ENCODE measurements around the gene CBX3. TPM values are rescaled to one million over a fixed set of nuclear protein-coding genes. Genes with fewer than 3 reads are reported as not detected.
A peak's percentile ranks its signal among the peaks of the same experiment; 100 is the strongest.

The CBX3 gene
- total RNA-seq, 4 donors from 2014 or later: 61.1 to 92.1 (median 83.3) TPM

- Histone ChIP-seq H3K9me3 (no peaks in the 10 kb centered on the region), H3K27ac (peak overlapping the region in 1 of 4 donors; percentile 15), H3K4me3 (no peak overlapping the region), H3K27me3 (no peaks in the 10 kb centered on the region), H3K4me1 (peaks cover 0 to 50% (median 0%) of the 10 kb centered on the region in 3 donors), H3K36me3 (peaks cover 22 to 53% of the 10 kb centered on the region in 2 donors)
- ATAC-seq: no peak
- WGBS, 2 donors (ENCODE audit: low coverage in 1 of 2): 68 to 75% methylated on average over 5 of the region's 5 CpGs
- TF ChIP-seq POLR2A (IDR thresholded peaks at IDR 0.05) (no peak), POLR2AphosphoS5 (IDR thresholded peaks at IDR 0.05) (peak; percentile 16), EP300 (IDR thresholded peaks at IDR 0.05) (no peak)
- TF ChIP-seq, protein P1, sequence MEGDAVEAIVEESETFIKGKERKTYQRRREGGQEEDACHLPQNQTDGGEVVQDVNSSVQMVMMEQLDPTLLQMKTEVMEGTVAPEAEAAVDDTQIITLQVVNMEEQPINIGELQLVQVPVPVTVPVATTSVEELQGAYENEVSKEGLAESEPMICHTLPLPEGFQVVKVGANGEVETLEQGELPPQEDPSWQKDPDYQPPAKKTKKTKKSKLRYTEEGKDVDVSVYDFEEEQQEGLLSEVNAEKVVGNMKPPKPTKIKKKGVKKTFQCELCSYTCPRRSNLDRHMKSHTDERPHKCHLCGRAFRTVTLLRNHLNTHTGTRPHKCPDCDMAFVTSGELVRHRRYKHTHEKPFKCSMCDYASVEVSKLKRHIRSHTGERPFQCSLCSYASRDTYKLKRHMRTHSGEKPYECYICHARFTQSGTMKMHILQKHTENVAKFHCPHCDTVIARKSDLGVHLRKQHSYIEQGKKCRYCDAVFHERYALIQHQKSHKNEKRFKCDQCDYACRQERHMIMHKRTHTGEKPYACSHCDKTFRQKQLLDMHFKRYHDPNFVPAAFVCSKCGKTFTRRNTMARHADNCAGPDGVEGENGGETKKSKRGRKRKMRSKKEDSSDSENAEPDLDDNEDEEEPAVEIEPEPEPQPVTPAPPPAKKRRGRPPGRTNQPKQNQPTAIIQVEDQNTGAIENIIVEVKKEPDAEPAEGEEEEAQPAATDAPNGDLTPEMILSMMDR (IDR thresholded peaks at IDR 0.05): no peak
Observed at GRCh38 chr7:26186364-26187311, 14.9 kb upstream of the CBX3 start.

DNA sequence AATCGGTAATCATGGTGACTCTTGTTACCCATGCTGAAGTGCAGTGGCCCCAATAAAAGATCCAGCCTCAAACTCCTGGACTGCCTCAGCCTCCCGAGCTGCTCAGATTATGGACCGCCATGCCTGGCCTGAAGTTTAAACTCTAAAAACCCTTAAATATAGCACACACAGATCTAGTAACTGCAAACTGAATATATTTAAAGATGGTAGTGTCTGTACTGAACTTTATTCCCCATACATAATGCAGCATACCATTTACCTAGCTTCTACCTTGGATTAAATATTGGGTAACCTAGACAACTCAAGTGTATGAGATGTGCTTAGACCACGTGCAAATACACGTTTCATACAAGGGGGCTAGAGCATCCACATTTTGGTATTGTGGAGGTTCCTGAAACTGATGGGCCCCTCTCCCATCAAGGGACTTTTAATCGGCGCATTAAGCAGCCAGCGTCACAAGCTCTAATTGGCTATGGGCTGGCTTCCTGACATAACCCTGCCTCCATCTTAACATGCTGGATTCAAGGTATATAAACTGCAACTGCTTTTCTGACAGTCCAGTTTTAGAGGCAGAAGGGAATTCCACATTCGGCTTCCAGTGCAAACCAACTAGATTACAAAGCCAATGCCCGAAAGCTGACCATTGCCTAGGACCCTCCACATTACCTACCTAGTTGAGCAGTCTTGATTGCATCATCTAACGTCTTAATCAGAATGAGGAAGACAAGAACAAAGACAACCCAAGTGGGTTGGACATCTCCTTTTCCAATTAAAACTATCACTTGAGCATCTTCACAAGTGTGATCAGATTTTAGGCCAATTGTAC, 14.0 kb upstream of the CBX3 start:
- no peaks in the 10 kb centered on the region for H3K9me3 ChIP-seq
- peaks cover 30 to 63% of the 10 kb centered on the region in 2 donors for H3K36me3 ChIP-seq
- no peak for ATAC-seq
- WGBS, 2 donors (ENCODE audit: low coverage in 1 of 2): 58 to 79% methylated on average over 5 to 6 of the region's 11 CpGs
- H3K4me1 ChIP-seq: peaks cover under 1 to 50% (median 8%) of the 10 kb centered on the region in 3 donors
- TF ChIP-seq, protein P1 (IDR thresholded peaks at IDR 0.05): no peak
- TF ChIP-seq EP300 (IDR thresholded peaks at IDR 0.05) (no peak), POLR2AphosphoS5 (IDR thresholded peaks at IDR 0.05) (no peak)
- H3K27me3 ChIP-seq: no peaks in the 10 kb centered on the region
- H3K4me3 ChIP-seq: no peak overlapping the region
- peak overlapping the region in 1 of 4 donors; percentile 20 for H3K27ac ChIP-seq

DNA sequence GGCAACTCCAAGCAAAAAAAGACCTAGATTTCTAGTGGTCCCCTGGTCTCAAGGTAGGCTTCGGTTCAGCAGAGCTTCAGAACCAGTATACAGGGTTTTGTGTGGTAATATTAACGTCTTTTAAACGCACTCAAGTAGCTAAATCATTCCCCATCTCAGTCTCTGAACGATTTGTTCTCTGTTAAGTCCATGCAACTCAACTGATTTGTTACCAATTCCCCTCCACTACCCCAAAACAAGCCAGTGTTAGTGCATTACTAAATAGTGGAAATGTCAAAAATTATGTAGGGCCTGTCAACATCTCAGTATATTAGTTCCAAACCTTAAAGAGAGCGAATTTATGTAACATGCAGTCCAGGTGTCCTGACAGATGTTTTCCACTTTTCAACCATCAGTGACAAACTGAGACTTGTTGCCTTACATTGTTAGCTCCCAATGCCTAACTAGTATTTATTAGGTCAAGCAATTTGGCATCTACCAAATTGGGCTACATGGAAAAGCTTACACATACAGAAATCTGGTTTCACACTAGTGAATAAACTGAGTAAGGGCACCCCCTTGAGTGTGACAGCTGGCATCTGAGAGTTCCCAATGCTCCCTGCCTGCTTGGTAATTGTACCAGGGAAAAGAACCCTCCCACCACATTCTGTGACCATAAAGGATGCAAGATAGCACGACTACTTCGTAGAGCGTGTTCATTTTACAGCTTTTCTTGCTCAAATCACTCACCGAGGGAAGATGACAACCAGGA, 13.2 kb upstream of the CBX3 start:
- Histone ChIP-seq H3K36me3 (peaks cover 36 to 70% of the 10 kb centered on the region in 2 donors), H3K4me1 (peaks cover 3 to 50% (median 15%) of the 10 kb centered on the region in 3 donors), H3K9me3 (no peaks in the 10 kb centered on the region), H3K27ac (no peak overlapping the region), H3K4me3 (no peak overlapping the region), H3K27me3 (no peaks in the 10 kb centered on the region)
- TF ChIP-seq, protein P1 (IDR thresholded peaks at IDR 0.05): no peak
- no peak for TF ChIP-seq POLR2AphosphoS5 (IDR thresholded peaks at IDR 0.05)
- no peak for TF ChIP-seq POLR2A (IDR thresholded peaks at IDR 0.05)
- no peak for TF ChIP-seq EP300 (IDR thresholded peaks at IDR 0.05)
- no peak for ATAC-seq
- 78 to 84% methylated on average over 9 of the region's 9 CpGs for WGBS, 2 donors (ENCODE audit: low coverage in 1 of 2)

DNA sequence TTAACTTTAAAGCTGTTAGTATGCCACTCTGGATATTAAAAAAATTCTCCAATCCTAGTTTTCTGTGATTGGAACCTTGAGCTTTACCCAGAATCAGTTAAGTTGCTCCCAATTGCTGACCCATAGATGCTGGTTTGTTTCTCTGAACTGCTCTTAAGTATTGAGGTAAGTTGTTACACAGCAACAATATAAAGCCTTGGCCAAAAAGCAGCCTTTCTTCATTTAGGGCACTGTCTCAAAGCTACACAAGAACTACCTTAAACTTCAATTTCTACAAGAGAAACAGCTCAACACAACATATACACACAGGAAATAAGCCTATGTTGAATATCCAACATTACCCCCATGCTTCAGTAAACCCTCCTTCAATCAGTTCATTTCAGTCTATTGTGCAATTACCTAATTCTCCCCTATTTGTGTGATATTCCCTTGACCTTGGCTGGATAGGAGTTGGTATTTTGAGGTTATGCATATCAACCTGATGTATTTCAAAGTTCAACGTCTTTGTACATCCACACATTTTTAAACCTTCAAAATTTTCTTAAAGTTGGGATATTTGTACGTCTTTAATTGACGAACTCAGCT, 12.5 kb upstream of the CBX3 start:
- Histone ChIP-seq H3K4me1 (peaks cover 7 to 52% (median 15%) of the 10 kb centered on the region in 3 donors), H3K4me3 (no peak overlapping the region), H3K36me3 (peaks cover 36 to 77% of the 10 kb centered on the region in 2 donors), H3K9me3 (no peaks in the 10 kb centered on the region), H3K27ac (no peak overlapping the region), H3K27me3 (no peaks in the 10 kb centered on the region)
- TF ChIP-seq POLR2A (IDR thresholded peaks at IDR 0.05) (peak in 1 of 2 donors; percentile 10), POLR2AphosphoS5 (IDR thresholded peaks at IDR 0.05) (peak; percentile 21), EP300 (IDR thresholded peaks at IDR 0.05) (no peak)
- TF ChIP-seq, protein P1 (IDR thresholded peaks at IDR 0.05): no peak
- WGBS, 2 donors (ENCODE audit: low coverage in 1 of 2): 96 to 97% methylated on average over 3 of the region's 3 CpGs
- ATAC-seq: no peak
